Measurements from ENCODE around the gene ATF5.
"Not testable (repeated sequence)": the region's sequence is repeated elsewhere in the genome, so short reads cannot be mapped to it uniquely, and the experiment has no call there.

DNA sequence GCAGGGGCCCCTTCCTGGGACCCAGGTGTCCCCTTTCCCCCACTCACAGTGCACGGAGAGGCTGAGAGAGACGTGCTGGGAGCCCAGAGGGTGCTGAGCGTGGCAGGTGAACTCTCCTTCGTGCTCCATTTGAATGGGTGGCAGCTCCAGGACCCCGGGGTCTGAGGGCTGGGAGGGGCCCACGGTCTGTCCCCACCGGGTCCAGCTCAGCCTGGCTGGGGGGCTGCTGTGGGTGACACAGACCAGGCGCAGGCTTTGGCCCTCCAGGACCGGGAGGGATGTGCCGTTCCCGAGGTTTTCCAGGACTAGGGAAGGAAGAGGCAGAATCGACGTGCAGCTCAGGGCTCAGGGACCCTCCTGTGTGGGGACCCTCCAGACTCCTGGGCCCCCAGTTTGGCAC lies 29.6 kb downstream of the ATF5 start:
- TF ChIP-seq CTCF, POLR2A (IDR thresholded peaks at IDR 0.05): not testable (repeated sequence)
